Stimulated activated CD8-positive, alpha-beta memory T cell treated with anti-CD3 and anti-CD28 coated beads, Interleukin-12 subunit alpha, Interleukin-12 subunit beta, amount 100 ng/mL, for 4 hours (primary cell): Measurements from ENCODE around the gene ARHGAP27.

ENCODE experiments used
- DNase-seq: peaks from one replicate; pipeline ENCODE4 v3.0.0-alpha.2; 2020; ENCODE audit warnings: low read depth

The ARHGAP27 gene

DNA sequence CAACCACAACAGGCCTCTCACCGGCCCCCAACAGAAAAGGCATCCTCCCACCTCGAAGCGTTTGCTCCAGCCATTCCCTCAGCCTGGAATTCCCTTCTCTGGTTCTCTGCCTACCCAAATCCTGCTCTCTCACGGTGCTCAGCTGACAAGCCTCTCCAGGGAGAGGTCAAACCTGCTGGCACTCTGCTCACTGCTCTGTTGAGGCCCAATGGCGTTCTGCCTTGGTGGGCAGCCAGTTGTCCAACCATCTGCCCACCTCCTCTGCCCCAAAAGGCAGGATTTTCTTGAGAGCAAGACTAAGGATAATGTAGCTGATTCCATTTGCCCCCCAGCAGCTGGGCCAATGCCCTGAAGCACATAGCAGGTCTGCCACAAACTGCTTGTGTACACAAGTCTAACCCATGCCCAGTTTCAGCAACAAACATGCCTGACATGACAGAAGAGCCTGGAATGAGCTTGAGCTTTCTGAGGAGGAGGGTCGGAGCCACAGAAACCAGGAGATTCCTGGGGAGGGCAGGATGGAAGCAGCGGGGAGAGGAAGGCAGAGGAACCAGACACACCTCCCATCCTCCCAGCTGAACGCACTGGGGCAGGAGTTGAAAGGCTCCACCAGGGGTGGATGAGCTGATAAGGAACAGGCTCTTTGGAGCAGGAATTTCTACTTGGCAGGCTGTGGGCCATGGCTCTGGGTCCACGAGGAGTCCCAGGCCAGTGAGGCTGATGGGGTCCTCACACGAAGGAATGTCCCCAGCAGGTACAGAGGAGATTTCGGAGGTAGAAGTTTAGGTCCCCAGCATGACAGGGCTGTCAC lies 23.9 kb downstream of the ARHGAP27 start:
- DNase-seq, result no peak

DNA sequence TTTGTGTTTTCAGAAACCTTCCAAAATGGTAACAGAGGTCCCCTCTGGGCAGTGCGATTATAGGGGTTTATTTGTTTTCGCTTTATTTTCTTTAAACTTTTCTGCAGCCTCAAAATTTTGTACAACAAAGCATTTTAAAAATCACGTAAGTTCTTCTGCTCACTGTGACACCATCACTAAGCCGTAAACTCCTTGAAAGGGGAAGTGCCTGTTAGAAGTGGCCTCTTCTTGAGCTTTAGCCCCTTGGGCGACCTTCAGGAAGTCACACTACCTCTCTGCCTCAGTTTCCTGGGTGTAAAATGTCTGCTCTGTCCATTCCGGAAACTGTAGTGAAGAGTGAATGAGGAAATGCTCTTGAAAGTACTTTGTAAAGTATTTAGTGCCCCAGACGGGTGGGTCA lies 26.6 kb downstream of the ARHGAP27 start:
- DNase-seq, result no peak

DNA sequence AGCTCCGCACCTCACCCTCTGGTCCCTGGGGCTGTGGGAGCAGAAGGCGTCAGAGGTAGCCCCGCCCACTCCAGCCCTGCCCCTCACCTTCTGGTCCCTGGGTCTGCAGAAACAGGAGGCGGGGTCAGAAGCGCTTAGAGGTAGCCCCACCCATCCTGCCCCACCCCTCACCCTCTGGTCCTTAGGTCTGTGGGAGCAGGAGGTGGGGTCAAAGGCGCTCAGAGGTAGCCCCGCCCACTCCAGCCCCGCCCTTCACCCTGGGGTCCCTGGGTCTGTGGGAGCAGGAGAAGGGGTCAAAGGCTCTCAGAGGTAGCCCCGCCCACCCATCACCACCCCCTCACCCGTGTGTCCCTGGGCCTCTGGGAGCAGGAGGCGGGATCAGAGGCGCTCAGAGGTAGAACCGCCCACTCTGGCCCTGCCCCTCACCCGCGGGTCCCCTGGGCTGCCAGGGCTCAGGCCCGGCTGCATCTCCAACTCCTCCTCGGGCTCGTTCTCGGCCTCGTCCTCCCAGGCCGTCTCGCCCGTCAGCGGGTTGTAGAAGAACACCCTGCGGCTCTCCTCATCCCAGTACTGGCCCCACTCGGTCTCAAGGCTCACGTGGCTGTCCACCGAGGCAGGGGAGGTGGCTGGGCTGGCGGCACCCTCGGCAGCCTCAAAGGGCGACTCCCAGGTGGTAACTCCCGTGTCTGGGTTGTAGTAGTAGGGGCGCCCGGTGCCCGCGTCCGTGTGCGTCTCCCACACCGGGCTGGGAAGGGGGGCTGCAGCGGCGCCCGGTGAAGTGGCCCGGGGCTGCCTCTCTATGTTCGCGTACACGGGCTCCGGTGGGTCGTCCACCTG lies 27.2 kb downstream of the ARHGAP27 start:
- DNase-seq, result no peak

DNA sequence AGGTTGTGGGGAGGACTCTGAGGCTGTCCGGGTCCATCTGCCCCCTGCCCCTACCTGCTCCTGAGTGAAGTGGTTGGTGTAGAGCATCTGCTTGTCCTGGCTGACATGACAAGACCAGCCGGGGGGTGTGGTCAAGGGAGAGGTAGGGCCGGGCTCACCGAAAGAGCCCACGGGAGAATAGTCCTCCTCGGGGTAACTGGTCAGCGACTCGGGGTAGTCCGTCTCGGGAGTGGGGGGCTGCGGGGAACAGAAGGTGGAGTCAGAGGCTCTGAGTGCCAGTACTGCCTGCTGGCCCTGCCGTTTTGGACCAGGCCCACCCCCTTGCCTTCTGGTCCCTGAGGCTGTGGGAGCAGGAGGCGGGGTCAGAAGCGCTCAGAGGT lies 27.8 kb downstream of the ARHGAP27 start:
- no peak for DNase-seq

DNA sequence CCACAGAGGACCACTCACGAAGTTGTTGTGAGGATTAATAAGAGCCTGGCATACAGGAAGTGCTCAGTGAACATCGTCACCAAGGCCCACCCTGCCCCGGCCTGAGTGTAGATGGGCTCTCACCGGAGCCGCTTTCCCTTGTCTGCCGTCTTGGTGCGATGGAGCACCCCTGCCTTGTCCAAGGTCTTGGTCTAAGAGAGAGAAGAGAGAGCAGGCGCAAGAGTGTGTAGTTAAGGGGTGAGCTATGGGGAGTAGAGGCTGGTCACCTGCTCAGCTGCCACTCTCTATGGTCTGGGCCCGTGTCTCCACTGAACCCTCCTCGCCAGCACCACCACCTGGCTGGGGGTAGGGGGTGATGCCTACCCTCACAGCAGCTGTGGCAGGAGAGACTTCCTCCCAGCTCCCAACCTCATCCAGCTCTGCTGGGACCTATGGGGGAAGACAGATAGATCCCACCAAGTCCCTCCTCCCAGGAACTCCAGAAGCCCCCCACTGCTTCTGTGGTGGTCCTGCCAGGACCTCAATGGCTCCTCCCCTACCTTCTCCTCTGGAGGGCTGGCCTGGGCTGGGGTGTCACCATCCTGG lies 28.7 kb downstream of the ARHGAP27 start:
- DNase-seq, result no peak

DNA sequence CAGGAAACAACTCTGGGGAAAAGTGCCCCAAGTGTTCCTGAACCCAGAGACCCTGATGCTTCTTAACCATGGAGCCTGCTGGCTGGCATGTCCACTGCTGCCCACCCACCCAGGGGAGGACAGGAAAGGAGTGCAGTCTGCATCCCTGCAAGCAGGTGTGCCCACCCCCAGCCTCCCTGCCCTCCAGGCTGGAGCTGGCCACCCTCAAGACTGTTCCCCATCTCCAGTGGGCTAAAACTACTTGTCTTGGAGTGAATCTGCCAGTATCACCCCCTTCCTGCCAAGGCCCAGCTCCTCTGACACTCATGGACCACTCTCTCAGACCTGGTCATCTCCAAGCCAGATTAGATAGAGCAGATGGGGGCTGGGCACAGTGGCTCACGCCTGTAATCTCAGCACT lies 29.8 kb downstream of the ARHGAP27 start:
- DNase-seq, result no peak

DNA sequence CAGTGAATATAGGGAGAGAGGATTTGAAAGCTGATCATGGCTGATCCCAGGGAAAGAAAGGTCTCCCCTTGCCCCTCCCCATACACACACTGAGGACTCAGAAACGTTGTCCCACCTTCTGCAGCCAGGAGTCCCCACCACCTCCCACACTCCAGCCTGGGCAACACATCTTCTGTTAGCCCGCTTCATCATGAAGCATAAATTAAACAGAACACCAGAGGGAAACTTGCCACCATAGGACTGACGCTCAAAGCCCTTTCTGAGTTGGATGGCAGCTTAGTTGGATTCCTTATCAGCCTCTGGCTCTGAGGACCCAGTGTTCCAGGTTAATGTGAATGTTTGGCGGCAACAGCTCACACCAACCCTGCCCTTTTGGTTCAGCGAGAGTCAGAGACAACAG lies 33.9 kb downstream of the ARHGAP27 start:
- no peak for DNase-seq

DNA sequence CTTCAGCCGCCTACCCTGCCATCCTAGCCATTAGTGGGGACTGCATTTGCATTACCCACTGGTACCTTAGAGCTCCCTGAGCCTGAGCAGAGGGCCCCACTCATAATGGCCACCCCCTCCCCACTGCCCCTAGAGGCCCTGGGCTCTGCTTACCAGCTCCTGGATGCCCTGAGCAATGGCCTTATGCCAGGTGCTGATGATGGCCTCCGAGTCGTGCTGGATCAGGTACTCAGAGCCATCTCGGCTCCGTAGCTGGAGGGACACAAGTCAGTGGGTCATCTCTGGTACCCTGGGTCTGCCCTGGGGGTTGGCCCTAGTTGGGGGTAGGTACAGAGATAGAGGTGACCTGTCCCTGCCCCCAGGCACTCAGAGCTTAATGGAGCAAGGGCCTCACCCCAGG lies 34.9 kb downstream of the ARHGAP27 start:
- DNase-seq, result no peak

DNA sequence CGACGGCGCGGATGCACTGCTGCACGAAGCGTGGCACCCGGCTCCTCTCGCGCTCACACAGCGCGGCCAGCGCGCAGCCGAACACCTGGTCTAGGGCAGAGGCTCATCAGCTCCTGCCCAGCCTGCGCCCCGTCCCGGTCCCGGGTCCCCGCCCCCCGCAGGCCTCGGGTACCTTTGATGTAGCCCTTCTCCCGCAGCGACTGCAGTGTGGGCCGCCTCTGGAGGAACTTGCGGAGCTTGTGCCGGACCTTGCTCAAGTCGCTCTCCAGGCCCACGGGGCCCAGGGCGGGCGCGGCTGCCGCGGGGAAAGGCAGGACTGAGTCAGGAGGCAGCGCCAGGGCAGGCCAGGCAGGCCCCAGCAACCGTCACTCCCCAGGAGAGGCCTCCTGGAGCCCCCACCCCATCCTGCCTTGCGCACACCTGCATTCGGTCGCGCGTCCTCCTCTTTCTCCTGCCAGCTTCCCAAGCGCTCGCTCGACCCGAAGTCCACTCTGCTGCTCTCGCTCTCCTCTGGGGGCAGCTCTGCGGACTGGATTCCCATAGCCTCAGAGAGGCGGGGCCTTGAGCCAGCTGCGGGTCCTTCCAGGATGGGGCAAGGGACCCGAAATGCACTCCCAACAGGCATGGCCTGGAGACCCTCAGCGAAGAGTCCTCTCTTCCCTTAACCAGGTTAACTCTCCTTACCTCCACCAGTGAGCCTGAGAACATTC lies 36.0 kb downstream of the ARHGAP27 start:
- DNase-seq, result no peak

DNA sequence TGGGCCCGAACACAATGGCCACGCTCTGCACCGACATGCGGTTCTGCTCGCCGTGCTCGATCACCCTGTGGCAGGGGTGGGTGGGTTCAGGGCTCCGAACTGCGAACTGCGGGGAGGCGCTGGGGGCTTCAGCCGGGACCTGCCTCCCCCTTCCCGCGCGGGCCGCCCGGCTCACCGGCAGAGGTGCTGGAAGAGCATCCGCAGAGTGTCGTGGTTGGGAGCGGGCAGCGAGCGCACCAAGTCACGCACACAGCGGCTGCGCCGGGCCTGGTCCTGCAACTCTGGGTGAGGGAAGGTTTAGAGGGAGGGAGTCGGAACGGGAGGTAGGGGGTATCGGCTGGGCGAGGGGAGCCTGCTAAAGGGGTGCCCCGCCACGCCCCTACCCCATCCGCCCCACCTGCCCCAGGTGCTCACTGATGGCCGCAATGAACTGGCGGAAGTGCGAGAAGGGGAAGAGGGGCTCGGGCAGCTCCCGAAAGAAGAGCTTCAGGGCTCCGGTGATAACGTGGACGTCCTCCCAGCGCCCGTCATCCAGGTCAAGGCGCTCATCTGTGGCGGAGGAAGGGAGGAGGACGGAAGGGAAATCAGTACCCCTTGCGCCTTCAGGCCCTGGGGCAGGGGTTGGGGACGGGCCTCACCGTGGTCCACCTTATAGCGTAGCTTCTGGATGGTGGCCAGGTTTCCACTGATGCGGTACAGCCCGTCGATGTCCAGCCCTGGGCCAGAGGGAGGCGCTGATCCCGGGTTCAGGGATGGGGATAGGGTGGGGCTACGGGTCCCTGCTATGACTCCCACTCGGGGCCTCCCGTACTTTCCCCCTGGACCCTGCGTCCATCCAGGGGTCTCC lies 36.9 kb downstream of the ARHGAP27 start:
- no peak for DNase-seq

DNA sequence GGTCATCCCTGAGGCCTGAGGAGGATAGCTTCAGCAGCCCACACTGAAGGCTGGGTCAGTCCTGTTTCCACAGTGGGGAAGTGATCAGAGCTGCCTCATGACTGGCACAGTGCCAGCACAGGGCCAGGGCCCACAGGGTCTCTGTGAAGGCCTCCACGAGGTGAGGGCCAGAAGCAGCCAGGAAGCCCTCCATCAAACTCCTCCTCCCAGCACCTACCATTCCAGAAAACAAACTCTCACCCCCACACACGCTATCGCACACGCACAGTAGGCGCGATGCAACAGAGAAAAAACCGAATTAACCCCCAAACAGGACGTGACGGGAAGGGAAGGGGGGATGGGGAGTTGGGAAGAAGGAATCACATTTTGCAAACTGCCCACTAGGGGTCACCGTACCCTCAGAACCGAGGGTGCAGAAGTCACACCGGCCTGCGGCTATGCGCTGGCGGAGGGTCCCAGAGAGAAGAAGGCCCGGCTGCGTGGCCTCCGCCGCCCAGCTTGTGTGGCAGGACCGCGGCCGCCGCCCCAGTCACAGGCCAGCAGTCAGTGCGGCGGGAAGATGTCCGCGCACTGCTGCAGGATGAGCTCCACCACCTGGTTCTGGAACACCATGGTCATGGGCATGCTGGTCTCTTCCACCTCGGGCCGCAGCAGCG lies 37.6 kb downstream of the ARHGAP27 start:
- no peak for DNase-seq

DNA sequence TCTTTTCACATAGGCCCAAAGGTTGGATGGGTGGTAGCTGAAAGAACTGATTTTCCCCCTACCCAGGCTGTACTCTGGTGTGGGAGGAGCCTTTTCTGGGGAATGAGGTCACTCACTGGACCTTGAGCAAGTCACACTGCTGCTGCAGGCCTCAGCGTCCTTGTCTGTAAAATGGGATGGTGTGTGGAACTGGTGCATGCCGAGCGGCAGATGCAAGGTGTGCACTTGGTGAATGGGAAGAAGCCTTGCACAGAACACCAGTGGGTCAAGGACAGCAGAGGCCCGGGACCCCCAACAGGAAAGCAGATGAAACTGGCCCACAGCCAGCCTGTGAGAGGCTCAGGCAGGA lies 38.1 kb downstream of the ARHGAP27 start:
- DNase-seq, result no peak

DNA sequence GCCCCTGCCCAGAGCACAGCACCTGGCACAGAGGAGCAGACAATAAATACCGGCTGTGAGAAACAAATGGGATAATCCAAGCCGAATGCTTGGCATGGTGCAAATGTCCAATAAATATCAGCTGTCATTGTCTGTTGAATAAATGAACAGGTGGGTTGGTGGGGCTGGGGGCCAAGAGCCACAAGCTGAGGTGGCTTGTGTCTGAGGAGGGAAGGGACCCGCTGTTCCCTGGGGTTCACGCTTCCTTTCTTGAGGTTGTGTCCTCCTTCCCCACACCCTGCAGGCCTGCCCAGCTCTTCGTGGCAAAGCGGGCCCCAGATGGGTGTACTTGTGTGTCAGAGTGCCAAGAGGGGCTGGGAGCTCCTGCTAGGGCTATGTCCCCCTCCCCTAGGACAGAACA lies 38.6 kb downstream of the ARHGAP27 start:
- no peak for DNase-seq

DNA sequence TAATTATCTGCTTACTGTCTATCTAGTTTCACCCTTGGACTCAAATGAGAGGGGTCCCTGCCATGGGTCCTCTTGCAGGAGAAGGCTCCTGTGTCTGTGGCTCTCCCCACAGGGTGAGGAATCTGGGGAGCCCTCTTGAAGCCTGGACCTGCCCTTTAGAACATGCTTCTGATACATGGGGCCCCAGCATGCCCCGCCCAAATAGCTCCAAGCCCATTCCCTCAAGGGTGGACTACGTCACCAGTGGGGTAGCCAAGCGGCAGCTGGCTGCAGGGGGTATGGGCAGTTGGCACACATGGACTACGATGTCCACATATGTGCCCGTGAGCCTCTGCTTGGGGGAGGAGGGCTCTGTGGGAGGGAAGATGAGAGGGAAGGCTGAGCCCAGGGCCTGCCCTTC lies 39.3 kb downstream of the ARHGAP27 start:
- no peak for DNase-seq

DNA sequence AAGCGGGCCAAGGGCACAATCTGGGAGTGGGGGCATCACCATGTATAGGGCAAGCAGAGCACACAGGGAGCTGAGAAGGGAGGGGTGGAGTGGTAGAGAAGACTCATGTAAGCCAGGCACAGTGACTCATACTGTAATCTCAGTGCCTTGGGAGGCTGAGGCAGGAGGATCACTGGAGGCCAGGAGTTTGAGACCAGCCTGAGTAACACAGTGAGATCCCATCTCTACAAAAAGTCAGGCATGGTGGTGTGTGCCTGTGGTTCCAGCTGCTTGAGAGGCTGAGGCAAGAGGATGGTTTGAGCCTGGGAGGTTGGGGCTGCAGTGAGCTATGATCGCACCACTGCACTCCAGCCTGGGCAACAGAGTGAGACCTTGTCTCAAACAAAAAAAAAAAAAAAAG lies 40.8 kb downstream of the ARHGAP27 start:
- DNase-seq, result no peak

DNA sequence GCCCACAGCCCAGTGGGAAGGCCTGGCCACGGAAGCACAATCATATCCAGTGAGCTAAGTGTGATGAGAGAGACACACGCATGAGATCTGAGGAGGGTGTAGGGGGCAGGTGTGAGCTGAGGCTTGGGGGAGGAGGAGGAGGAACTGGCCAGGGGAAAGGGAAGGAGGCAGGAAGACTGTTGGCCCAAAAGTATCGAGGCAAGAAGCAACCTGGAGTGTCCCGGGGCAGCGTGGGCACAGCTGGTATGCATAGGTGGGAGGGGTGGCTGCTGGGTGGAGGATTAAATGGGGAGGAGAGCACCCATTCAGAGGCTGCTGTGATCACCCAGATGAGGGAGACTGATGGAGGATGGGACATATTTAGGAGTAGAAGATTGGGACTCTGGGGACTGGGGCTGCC lies 41.4 kb downstream of the ARHGAP27 start:
- DNase-seq, result no peak

DNA sequence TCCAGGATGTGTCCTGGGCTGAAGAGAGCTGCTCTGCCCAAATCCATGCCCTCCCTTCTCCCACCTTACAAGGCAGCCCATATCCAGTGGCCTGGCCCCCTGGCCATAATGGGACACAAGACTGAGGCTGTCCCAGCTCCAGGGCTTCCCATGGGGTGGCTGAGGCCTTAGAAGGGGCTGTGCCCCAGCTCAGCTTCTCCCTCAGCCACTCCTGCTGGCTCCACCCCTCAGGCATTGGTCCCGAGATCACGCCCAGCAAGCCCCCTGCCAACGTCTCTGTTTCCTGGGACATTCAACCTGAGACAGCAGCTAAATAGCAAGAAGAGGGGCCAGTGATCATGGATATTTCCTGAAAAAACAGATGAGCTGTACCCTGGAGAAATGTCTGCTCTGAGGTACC lies 43.3 kb downstream of the ARHGAP27 start:
- DNase-seq, result no peak

DNA sequence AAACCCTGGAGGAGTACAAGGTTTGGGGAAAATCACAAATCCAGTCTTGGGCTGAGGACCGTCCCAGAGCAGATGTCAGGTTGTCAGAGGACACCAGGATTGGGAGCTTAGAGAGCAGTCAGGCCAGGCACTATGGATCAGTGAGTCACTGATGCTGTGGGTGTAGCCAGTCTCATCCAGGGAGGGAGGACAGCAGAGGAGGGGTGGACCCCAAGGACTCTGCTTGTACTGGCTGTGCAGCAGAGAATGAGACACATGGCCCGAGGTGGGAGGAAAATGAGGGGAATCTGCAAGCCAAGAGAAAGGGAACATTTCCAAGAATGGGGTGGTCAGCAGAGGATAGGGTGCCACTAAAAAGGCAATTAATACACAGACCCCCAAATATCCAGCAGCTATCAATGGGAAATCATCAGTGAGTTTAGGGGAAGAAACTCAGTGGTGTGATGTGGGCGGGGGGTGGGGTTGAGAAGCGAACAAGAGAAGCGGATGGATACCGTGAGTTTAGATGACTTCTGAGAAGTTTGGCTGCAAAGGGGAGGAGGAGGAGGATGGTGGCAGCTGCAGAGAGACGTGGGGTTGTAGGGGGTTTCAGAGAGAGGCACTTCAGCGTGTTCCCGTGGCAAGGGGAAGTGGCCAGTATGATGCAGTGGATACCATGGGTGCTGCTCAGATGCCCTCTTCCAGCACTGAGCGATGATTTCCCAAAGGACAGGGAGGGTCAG lies 43.9 kb downstream of the ARHGAP27 start:
- no peak for DNase-seq

DNA sequence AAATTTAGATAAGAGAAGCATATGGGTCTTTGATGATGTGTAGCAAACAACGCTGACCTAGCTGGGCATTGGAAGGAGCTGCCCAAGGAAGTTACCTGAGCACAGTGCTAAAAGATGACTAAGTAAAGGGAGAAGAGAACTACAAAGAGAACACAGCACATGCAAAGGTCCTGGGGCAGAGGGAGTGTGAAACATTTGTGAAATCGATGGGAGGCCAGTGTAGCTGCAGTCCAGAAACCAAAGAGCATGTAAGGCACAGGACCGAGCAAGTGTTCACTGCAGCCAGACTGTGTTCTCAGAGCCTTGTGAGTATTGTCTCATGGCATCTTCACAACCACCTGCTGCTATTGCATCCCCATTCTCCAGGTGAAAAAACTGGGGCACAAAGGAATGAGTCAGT lies 44.9 kb downstream of the ARHGAP27 start:
- no peak for DNase-seq

DNA sequence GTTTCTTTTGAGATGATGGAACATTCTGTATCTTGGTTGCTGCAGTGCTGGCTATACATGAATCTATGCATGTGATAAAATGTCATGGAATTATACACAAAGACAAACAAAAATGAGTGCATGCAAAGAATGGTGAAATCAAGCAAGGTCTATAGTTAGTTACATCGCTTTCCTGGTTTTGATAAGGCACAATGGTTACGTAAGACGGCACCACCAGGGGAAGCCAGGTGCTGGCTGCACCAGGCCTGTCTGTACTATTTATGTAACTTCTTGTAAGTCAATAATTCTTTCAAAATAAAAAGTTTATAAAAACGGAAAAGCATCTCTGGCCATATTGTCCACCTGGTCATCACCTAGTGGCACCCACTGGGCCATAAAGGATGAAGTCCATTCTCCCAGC lies 46.5 kb downstream of the ARHGAP27 start:
- no peak for DNase-seq
